Peyer's patch (tissue), 4 donors: ENCODE data around the gene TMEM131. TPM values are rescaled to one million over a fixed set of nuclear protein-coding genes. Genes with fewer than 3 reads are reported as not detected.
A peak's percentile ranks its signal among the peaks of the same experiment; 100 is the strongest.

Experiments used
- DNase-seq, 3 donors: peaks; one replicate each; pipeline ENCODE4 v3.0.0-alpha.2; 2017 to 2019
- H3K27ac ChIP-seq, 4 donors: fragments of 200-600 bp; sonication (generic); one replicate each; pipeline ENCODE4 v1.5.1; 2016 to 2019
- H3K27me3 ChIP-seq, 2 donors: fragments of 200-600 bp; sonication (generic); one replicate each; pipeline ENCODE4 v1.5.1; 2019
- H3K36me3 ChIP-seq, 3 donors: fragments of 200-600 bp; sonication (generic); one replicate each; pipeline ENCODE4 v1.5.1; 2016 to 2019
- H3K4me1 ChIP-seq, 4 donors: fragments of 200-600 bp; sonication (generic); one replicate each; pipeline ENCODE4 v1.5.1; 2016 to 2019
- H3K4me3 ChIP-seq, 4 donors: fragments of 200-600 bp; sonication (generic); 1 replicate in 3 of 4; 2 replicates in 1 of 4; pipeline ENCODE4 v1.5.1; 2016 to 2019; ENCODE audit warnings: mild to moderate bottlenecking in 1 of 4
- H3K9me3 ChIP-seq, 4 donors: fragments of 200-600 bp; sonication (generic); one replicate each; pipeline ENCODE4 v1.5.1; 2016 to 2019; ENCODE audit warnings: mild to moderate bottlenecking in 1 of 4
- POLR2A ChIP-seq, 2 donors: fragments of 450-650 bp; IDR thresholded peaks; one replicate each; pipeline ENCODE4 v1.5.1; 2017; ENCODE audit warnings: antibody characterized with exemption in 2 of 2, mild to moderate bottlenecking in 2 of 2, moderate library complexity in 2 of 2
- small RNA-seq, 2 donors: library from RNA; depleted of rRNA; stranded (forward); fragments of <200 nt; gene quantifications; one replicate each; pipeline ENCODE3, GENCODE V24; 2016
- total RNA-seq, 4 donors: library from RNA; depleted of rRNA; stranded (reverse); fragments of >200 nt; gene quantifications; one replicate each; pipeline ENCODE4 v1.1.0, GENCODE V29; 2016
- TF ChIP-seq, protein P1 (sequence below), 6 experiments: fragments of 450-650 bp in 4 of 6; fragments of 200-600 bp in 2 of 6; sonication (generic) in 1 of 6; IDR thresholded peaks; one replicate each; pipeline ENCODE4 v1.5.1; 2017 to 2019; ENCODE audit warnings: antibody characterized with exemption in 6 of 6, mild to moderate bottlenecking in 3 of 6, moderate library complexity in 1 of 6

TMEM131 gene
- total RNA-seq, 4 donors from 2014 or later: 64.6 to 86.3 (median 74.5) TPM

- no peak overlapping the region for H3K27ac ChIP-seq
- no peaks in the 10 kb centered on the region for H3K27me3 ChIP-seq
- H3K36me3 ChIP-seq: no peaks in the 10 kb centered on the region
- no peak overlapping the region for H3K4me3 ChIP-seq
- TF ChIP-seq, protein P1, sequence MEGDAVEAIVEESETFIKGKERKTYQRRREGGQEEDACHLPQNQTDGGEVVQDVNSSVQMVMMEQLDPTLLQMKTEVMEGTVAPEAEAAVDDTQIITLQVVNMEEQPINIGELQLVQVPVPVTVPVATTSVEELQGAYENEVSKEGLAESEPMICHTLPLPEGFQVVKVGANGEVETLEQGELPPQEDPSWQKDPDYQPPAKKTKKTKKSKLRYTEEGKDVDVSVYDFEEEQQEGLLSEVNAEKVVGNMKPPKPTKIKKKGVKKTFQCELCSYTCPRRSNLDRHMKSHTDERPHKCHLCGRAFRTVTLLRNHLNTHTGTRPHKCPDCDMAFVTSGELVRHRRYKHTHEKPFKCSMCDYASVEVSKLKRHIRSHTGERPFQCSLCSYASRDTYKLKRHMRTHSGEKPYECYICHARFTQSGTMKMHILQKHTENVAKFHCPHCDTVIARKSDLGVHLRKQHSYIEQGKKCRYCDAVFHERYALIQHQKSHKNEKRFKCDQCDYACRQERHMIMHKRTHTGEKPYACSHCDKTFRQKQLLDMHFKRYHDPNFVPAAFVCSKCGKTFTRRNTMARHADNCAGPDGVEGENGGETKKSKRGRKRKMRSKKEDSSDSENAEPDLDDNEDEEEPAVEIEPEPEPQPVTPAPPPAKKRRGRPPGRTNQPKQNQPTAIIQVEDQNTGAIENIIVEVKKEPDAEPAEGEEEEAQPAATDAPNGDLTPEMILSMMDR (IDR thresholded peaks at IDR 0.05): no peak
- no peak for TF ChIP-seq POLR2A (IDR thresholded peaks at IDR 0.05)
- H3K9me3 ChIP-seq: no peaks in the 10 kb centered on the region
- DNase-seq: peak in 2 of 3 donors; percentile 29 to 41
- H3K4me1 ChIP-seq: peaks cover 0 to 12% (median 0%) of the 10 kb centered on the region in 4 donors
These were observed 287.7 kb downstream of the TMEM131 start for GRCh38 chr2:97708048-97708380.

GRCh38 chr2:97707362-97708047, 288.2 kb downstream of the TMEM131 start:
- Histone ChIP-seq H3K9me3 (no peaks in the 10 kb centered on the region), H3K4me3 (no peak overlapping the region), H3K27ac (peak overlapping the region in 1 of 4 donors; percentile 19), H3K36me3 (no peaks in the 10 kb centered on the region), H3K4me1 (peaks cover 0 to 12% (median 0%) of the 10 kb centered on the region in 4 donors), H3K27me3 (no peaks in the 10 kb centered on the region)
- DNase-seq: peak in 2 of 3 donors; percentile 77 to 80
- TF ChIP-seq, protein P1 (IDR thresholded peaks at IDR 0.05): no peak
- TF ChIP-seq POLR2A (IDR thresholded peaks at IDR 0.05): no peak

DNA sequence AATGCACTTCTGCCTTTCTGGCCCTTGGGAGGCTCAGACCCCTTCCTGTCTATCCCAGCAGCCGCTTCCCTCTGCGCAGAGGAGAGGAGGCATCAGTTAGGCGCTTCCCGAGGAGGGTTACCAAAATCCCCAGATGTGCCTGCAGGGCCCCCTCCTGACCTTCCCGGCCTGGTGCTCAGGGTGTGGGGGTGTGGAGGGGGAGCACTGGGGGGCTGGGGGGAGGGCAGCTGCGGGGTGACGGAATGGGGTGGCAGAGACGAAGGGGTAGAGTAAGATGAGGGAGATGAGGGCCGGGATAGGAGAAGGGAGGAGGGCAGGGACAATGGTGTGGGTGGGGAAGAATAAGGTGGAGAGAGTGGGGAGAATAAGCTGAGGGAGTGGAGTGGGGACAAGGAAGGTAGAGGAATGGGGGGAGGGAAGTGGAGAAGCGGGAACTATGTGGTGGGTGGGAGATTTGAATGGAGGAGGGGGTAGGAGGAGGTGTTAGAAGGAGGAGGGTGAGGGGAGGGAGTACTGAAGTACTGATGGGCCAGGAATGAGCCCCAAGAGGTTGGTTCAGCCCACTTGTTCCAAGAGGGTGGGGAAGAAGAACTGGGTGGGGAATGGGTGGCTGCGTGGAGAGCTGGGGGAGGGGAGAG, 288.9 kb downstream of the TMEM131 start:
- TF ChIP-seq POLR2A (IDR thresholded peaks at IDR 0.05): no peak
- TF ChIP-seq, protein P1 (IDR thresholded peaks at IDR 0.05): no peak
- H3K27ac ChIP-seq: peak overlapping the region in 1 of 4 donors; percentile 19
- peak in 1 of 3 donors; percentile 19 for DNase-seq
- H3K9me3 ChIP-seq: no peaks in the 10 kb centered on the region
- peaks cover 0 to 12% (median 0%) of the 10 kb centered on the region in 4 donors for H3K4me1 ChIP-seq
- no peak overlapping the region for H3K4me3 ChIP-seq
- no peaks in the 10 kb centered on the region for H3K36me3 ChIP-seq
- H3K27me3 ChIP-seq: no peaks in the 10 kb centered on the region

Small RNAs within 50 kb of the gene (small RNA-seq; reads per million reads assigned to genes)
- gene HMGN1P36: 0 reads per million in 2 donors
- 0 reads per million in 2 donors for gene RNU7-96P

Other genes with a start within 250 kb of the TMEM131 start
- under 1 TPM in 1 of 4 donors, not detected in 3; 0.27 TPM for gene VWA3B, start 91.2 kb upstream of the TMEM131 start, total RNA-seq